ENCODE results near the gene NFAT5.

DNA sequence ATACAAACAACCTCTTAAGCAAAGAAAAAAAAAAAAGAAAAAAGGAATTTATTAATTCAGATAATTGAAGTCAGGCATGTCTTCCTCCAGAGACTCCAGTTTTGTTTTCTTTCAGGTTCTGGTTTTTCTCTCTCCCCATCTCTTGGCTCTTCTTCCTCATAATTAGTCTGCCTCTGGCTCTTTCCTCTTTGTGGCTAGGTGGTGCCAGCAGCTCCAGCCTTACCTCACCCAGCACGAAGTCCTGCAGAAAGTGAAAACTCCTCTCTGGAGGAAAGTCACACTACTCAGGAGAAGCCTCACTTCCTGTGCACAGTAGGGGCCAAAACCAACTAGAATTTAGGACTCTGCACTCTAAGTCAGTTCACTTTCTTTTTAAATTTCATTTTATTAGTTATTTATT lies 10.3 kb upstream of the NFAT5 start:
- no peak for TF ChIP-seq ZNF274 (IDR thresholded peaks at IDR 0.05; ENCODE audit: low read depth, low read length)
- TF ChIP-seq SUZ12 (IDR thresholded peaks at IDR 0.05; ENCODE audit: extremely low read depth, insufficient read depth, insufficient read length), result no peak
- TF ChIP-seq YY1 (IDR thresholded peaks at IDR 0.05; ENCODE audit: insufficient read depth, insufficient read length), result no peak

Measured in NT2/D1 (cell line).